H1 (cell line): ENCODE results near the gene TMEM236. TPM values are rescaled to one million over a fixed set of nuclear protein-coding genes. Genes with fewer than 3 reads are reported as not detected.

Experiments used
- CHD1 ChIP-seq: IDR thresholded peaks from 2 replicates; pipeline ENCODE4 v1.6.1; 2012; ENCODE audit warnings: low read depth, low read length, improper control_type of control experiment
- EP300 ChIP-seq, 2 experiments: IDR thresholded peaks; 1 replicate in 1 of 2; 2 replicates in 1 of 2; pipeline ENCODE4 v1.6.1; 2011 to 2012; ENCODE audit warnings: low read depth in 2 of 2, low read length in 2 of 2, mild to moderate bottlenecking in 2 of 2, borderline replicate concordance in 1 of 2, inconsistent platforms in 1 of 2, moderate library complexity in 1 of 2
- HDAC2 ChIP-seq, 2 experiments: fragments of 300-600 bp in 1 of 2; sonication (generic) in 1 of 2; IDR thresholded peaks; 2 replicates each; pipeline ENCODE4 v1.6.1; 2011 to 2012; ENCODE audit warnings: low read depth in 2 of 2, low read length in 2 of 2, mild to moderate bottlenecking in 2 of 2, moderate library complexity in 2 of 2, borderline replicate concordance in 1 of 2, inconsistent platforms in 1 of 2
- YY1 ChIP-seq: IDR thresholded peaks from 2 replicates; pipeline ENCODE4 v1.6.1; 2011; ENCODE audit warnings: low read depth, mild to moderate bottlenecking, low read length
- polyA plus RNA-seq, 7 experiments: library from polyadenylated mRNA; depleted of rRNA in 3 of 7; stranded (reverse) in 5 of 7; unstranded in 2 of 7; fragments of >200 nt in 5 of 7; fragments of 200-250 nt in 2 of 7; gene quantifications; 1 replicate in 5 of 7; 2 replicates in 1 of 7; 4 replicates in 1 of 7; pipeline versions ENCODE4 v1.2.1 to v1.2.3, GENCODE V29; 2011 to 2013; ENCODE audit warnings: missing spikeins in 2 of 7, mixed read lengths in 2 of 7
- total RNA-seq: library from RNA; stranded (reverse); fragmentation: NEBNext Ultra II Directional; extraction: Animal tissue kit (Norgen Biotek cat#: 25700); gene quantifications from 2 replicates; pipeline ENCODE4 v1.2.1, GENCODE V29; 2021
- TF ChIP-seq, protein P1 (sequence below): fragments of 300-600 bp; sonication (generic); IDR thresholded peaks from 2 replicates; pipeline ENCODE4 v1.7.1; 2012; ENCODE audit warnings: low read length, moderate library complexity, mild to moderate bottlenecking, inconsistent platforms; ENCODE audit not compliant: insufficient replicate concordance

Gene TMEM236
- total and polyA plus RNA-seq, 2 of the 8 experiments (the other 6 are each of a cell fraction or from before 2014, with no cell fraction given): 0.02 to 0.07 TPM

- TF ChIP-seq, protein P1, sequence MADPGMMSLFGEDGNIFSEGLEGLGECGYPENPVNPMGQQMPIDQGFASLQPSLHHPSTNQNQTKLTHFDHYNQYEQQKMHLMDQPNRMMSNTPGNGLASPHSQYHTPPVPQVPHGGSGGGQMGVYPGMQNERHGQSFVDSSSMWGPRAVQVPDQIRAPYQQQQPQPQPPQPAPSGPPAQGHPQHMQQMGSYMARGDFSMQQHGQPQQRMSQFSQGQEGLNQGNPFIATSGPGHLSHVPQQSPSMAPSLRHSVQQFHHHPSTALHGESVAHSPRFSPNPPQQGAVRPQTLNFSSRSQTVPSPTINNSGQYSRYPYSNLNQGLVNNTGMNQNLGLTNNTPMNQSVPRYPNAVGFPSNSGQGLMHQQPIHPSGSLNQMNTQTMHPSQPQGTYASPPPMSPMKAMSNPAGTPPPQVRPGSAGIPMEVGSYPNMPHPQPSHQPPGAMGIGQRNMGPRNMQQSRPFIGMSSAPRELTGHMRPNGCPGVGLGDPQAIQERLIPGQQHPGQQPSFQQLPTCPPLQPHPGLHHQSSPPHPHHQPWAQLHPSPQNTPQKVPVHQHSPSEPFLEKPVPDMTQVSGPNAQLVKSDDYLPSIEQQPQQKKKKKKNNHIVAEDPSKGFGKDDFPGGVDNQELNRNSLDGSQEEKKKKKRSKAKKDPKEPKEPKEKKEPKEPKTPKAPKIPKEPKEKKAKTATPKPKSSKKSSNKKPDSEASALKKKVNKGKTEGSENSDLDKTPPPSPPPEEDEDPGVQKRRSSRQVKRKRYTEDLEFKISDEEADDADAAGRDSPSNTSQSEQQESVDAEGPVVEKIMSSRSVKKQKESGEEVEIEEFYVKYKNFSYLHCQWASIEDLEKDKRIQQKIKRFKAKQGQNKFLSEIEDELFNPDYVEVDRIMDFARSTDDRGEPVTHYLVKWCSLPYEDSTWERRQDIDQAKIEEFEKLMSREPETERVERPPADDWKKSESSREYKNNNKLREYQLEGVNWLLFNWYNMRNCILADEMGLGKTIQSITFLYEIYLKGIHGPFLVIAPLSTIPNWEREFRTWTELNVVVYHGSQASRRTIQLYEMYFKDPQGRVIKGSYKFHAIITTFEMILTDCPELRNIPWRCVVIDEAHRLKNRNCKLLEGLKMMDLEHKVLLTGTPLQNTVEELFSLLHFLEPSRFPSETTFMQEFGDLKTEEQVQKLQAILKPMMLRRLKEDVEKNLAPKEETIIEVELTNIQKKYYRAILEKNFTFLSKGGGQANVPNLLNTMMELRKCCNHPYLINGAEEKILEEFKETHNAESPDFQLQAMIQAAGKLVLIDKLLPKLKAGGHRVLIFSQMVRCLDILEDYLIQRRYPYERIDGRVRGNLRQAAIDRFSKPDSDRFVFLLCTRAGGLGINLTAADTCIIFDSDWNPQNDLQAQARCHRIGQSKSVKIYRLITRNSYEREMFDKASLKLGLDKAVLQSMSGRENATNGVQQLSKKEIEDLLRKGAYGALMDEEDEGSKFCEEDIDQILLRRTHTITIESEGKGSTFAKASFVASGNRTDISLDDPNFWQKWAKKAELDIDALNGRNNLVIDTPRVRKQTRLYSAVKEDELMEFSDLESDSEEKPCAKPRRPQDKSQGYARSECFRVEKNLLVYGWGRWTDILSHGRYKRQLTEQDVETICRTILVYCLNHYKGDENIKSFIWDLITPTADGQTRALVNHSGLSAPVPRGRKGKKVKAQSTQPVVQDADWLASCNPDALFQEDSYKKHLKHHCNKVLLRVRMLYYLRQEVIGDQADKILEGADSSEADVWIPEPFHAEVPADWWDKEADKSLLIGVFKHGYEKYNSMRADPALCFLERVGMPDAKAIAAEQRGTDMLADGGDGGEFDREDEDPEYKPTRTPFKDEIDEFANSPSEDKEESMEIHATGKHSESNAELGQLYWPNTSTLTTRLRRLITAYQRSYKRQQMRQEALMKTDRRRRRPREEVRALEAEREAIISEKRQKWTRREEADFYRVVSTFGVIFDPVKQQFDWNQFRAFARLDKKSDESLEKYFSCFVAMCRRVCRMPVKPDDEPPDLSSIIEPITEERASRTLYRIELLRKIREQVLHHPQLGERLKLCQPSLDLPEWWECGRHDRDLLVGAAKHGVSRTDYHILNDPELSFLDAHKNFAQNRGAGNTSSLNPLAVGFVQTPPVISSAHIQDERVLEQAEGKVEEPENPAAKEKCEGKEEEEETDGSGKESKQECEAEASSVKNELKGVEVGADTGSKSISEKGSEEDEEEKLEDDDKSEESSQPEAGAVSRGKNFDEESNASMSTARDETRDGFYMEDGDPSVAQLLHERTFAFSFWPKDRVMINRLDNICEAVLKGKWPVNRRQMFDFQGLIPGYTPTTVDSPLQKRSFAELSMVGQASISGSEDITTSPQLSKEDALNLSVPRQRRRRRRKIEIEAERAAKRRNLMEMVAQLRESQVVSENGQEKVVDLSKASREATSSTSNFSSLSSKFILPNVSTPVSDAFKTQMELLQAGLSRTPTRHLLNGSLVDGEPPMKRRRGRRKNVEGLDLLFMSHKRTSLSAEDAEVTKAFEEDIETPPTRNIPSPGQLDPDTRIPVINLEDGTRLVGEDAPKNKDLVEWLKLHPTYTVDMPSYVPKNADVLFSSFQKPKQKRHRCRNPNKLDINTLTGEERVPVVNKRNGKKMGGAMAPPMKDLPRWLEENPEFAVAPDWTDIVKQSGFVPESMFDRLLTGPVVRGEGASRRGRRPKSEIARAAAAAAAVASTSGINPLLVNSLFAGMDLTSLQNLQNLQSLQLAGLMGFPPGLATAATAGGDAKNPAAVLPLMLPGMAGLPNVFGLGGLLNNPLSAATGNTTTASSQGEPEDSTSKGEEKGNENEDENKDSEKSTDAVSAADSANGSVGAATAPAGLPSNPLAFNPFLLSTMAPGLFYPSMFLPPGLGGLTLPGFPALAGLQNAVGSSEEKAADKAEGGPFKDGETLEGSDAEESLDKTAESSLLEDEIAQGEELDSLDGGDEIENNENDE: no peak
- TF ChIP-seq HDAC2 (IDR thresholded peaks at IDR 0.05; ENCODE audit: borderline replicate concordance in 1 of 2, low read depth in 2 of 2, low read length in 2 of 2): no peak
- no peak for TF ChIP-seq CHD1
- TF ChIP-seq YY1: no peak
- TF ChIP-seq EP300 (IDR thresholded peaks at IDR 0.05; ENCODE audit: borderline replicate concordance in 1 of 2, low read depth in 2 of 2, low read length in 2 of 2): no peak
Measured at GRCh38 chr10:17729630-17730029, 22.4 kb upstream of the TMEM236 start (continued).
